ENCODE measurements around the gene INKA2. TPM values are rescaled to one million over a fixed set of nuclear protein-coding genes. Genes with fewer than 3 reads are reported as not detected.
A peak's percentile ranks its signal among the peaks of the same experiment; 100 is the strongest.

The INKA2 gene
- total and polyA plus RNA-seq, 10 of the 15 experiments (the other 5 are each of a cell fraction or from before 2014, with no cell fraction given), result 0.38 to 5.1 (median 1.3) TPM; not detected in 1

GRCh38 chr1:111735858-111736544, 3.2 kb downstream of the INKA2 start:
- ChIA-PET POLR2A (interaction anchor here (0.6 to 1.1 kb wide), 2 partner anchors 14 to 20 kb away, joined by 3 read pairs; no protein-coding TSS in a partner anchor), RAD21 (ENCODE audit: unreplicated experiment) (interaction anchor here (1.3 to 3.9 kb wide), 3 partner anchors 19 to 254 kb away, joined by 3 to 23 read pairs (median 5); no protein-coding TSS in a partner anchor), SMC1A (ENCODE audit: uncharacterized antibody, unreplicated experiment) (interaction anchor here (0.9 to 4.8 kb wide), 7 partner anchors 8 to 288 kb away, joined by 3 to 31 read pairs (median 3); no protein-coding TSS in a partner anchor), CTCF (interaction anchor here (0.6 to 12.7 kb wide), 6 partner anchors 13 to 254 kb away, joined by 3 to 135 read pairs (median 15); no protein-coding TSS in a partner anchor)
- Histone ChIP-seq H2AFZ (ENCODE audit: control insufficient read depth, low read depth, low read length) (no peak overlapping the region), H3K4me3 (no peak overlapping the region), H3K9ac (ENCODE audit: control insufficient read depth, insufficient read depth, low read length) (no peak overlapping the region), H4K20me1 (ENCODE audit: control insufficient read depth, insufficient read depth) (no peaks in the 10 kb centered on the region), H3K79me2 (ENCODE audit: control insufficient read depth, insufficient read depth, low read length) (no peaks in the 10 kb centered on the region), H3K27ac (ENCODE audit: control insufficient read depth, insufficient read depth) (no peak overlapping the region), H3K9me3 (replicated peaks; ENCODE audit: control insufficient read depth, insufficient read depth, low read length) (no peaks in the 10 kb centered on the region), H3K4me2 (ENCODE audit: control insufficient read depth, insufficient read depth) (no peak overlapping the region), H3K4me1 (ENCODE audit: control insufficient read depth, insufficient read depth, low read length) (peaks cover 11% of the 10 kb centered on the region), H3K36me3 (ENCODE audit: control insufficient read depth in 2 of 2, insufficient read depth in 2 of 2, low read length in 1 of 2) (no peaks in the 10 kb centered on the region), H3K27me3 (replicated peaks in 1 of 2; ENCODE audit: control insufficient read depth in 2 of 2, insufficient read depth in 2 of 2, low read length in 1 of 2) (peaks cover 0 to 5% of the 10 kb centered on the region in 2 experiments; a peak in 2 of 4 replicates)
- ATAC-seq, result no peak
- no peak for DNase-seq (ENCODE audit: low read depth, low spot score)
- intact Hi-C loops (cut with micrococcal nuclease; ENCODE audit: unreplicated experiment) (no loop called here), in situ Hi-C loops (cut with MboI) (no loop called here)
- WGBS (ENCODE audit: insufficient coverage, insufficient replicate concordance, low lambda C conversion rate, missing lambda C conversion rate), result 88% methylated on average over 8 of the region's 8 CpGs
- FAIRE-seq, result no peak
- TF ChIP-seq ATF2 (IDR thresholded peaks at IDR 0.05; ENCODE audit: low read length) (no peak), CBX3 (IDR thresholded peaks at IDR 0.05; ENCODE audit: borderline replicate concordance, low read depth) (no peak), PAX8 (IDR thresholded peaks at IDR 0.05) (no peak)
- BruUV-seq (replicated peaks), result no TSS peak

GRCh38 chr1:111735321-111735720, 3.9 kb downstream of the INKA2 start:
- Histone ChIP-seq H3K4me3 (no peak overlapping the region), H3K79me2 (ENCODE audit: control insufficient read depth, insufficient read depth, low read length) (no peaks in the 10 kb centered on the region), H3K27me3 (replicated peaks in 1 of 2; ENCODE audit: control insufficient read depth in 2 of 2, insufficient read depth in 2 of 2, low read length in 1 of 2) (peaks cover 0 to 5% of the 10 kb centered on the region in 2 experiments; a peak in 2 of 4 replicates), H3K36me3 (ENCODE audit: control insufficient read depth in 2 of 2, insufficient read depth in 2 of 2, low read length in 1 of 2) (no peaks in the 10 kb centered on the region), H3K27ac (ENCODE audit: control insufficient read depth, insufficient read depth) (no peak overlapping the region), H3K4me1 (ENCODE audit: control insufficient read depth, insufficient read depth, low read length) (peaks cover 11% of the 10 kb centered on the region), H3K4me2 (ENCODE audit: control insufficient read depth, insufficient read depth) (no peak overlapping the region), H3K9me3 (replicated peaks; ENCODE audit: control insufficient read depth, insufficient read depth, low read length) (no peaks in the 10 kb centered on the region), H4K20me1 (ENCODE audit: control insufficient read depth, insufficient read depth) (no peaks in the 10 kb centered on the region), H2AFZ (ENCODE audit: control insufficient read depth, low read depth, low read length) (no peak overlapping the region), H3K9ac (ENCODE audit: control insufficient read depth, insufficient read depth, low read length) (no peak overlapping the region)
- BruUV-seq (replicated peaks), result no TSS peak
- in situ Hi-C loops (cut with MboI) (no loop called here), intact Hi-C loops (cut with micrococcal nuclease; ENCODE audit: unreplicated experiment) (no loop called here)
- POLR2A ChIA-PET, result no interaction called here
- DNase-seq (ENCODE audit: low read depth, low spot score), result no peak
- CTCF ChIA-PET, result interaction anchor here (1.9 kb wide), 1 partner anchor 34 kb away, joined by 6 read pairs; no protein-coding TSS in a partner anchor
- FAIRE-seq, result peak; percentile 31
- ATAC-seq, result no peak
- 92% methylated on average over 4 of the region's 4 CpGs for WGBS (ENCODE audit: insufficient coverage, insufficient replicate concordance, low lambda C conversion rate, missing lambda C conversion rate)
- RAD21 ChIA-PET (ENCODE audit: unreplicated experiment), result no interaction called here
- SMC1A ChIA-PET (ENCODE audit: uncharacterized antibody, unreplicated experiment), result interaction anchor here (1.6 to 4.8 kb wide), 3 partner anchors 21 to 227 kb away, joined by 3 to 31 read pairs (median 12); no protein-coding TSS in a partner anchor
- TF ChIP-seq CTCF (IDR thresholded peaks at IDR 0.05 in 2 of 3, conservative IDR thresholded peaks at IDR 0.05 in 1 of 3; ENCODE audit: control insufficient read depth in 2 of 3, extremely low read depth in 1 of 3, insufficient read depth in 1 of 3, low read depth in 3 of 3, low read length in 3 of 3) (no peak), ZZZ3 (IDR thresholded peaks at IDR 0.05; ENCODE audit: control insufficient read depth, insufficient read length, low read depth) (no peak), SREBF1 (IDR thresholded peaks at IDR 0.05; ENCODE audit: low read length) (no peak), GABPA (IDR thresholded peaks at IDR 0.05; ENCODE audit: low read depth) (no peak), PRDM15 (CRISPR knock-in tag; IDR thresholded peaks at IDR 0.05) (no peak)
